ENCODE data around the gene PTPRO. TPM values are rescaled to one million over a fixed set of nuclear protein-coding genes. Genes with fewer than 3 reads are reported as not detected.

PTPRO gene
- polyA plus RNA-seq, 2 donors: 0.13 to 0.14 TPM

- 59 to 60% methylated on average over 2 of the region's 2 CpGs for WGBS, 2 donors
- no peak overlapping the region for H3K4me3 ChIP-seq (ENCODE audit: low read depth in 1 of 2, low read length in 2 of 2)
- no peaks in the 10 kb centered on the region for H3K36me3 ChIP-seq (ENCODE audit: control insufficient read depth in 2 of 2, insufficient read depth in 2 of 2, low read length in 1 of 2)
- peaks cover 0 to 3% of the 10 kb centered on the region in 2 donors for H3K27me3 ChIP-seq (ENCODE audit: control insufficient read depth in 1 of 2, insufficient read depth in 2 of 2, low read length in 2 of 2)
- no peaks in the 10 kb centered on the region for H3K9me3 ChIP-seq (ENCODE audit: control insufficient read depth in 2 of 2, insufficient read depth in 1 of 2, low read depth in 1 of 2, low read length in 1 of 2)
- no peaks in the 10 kb centered on the region for H3K4me1 ChIP-seq (ENCODE audit: control insufficient read depth in 2 of 2, insufficient read depth in 2 of 2, low read length in 1 of 2)
- no peak overlapping the region for H3K27ac ChIP-seq (ENCODE audit: low read depth in 2 of 2, low read length in 1 of 2)
These were observed 106.3 kb downstream of the PTPRO start for GRCh38 chr12:15428632-15429031.

- Histone ChIP-seq H3K27me3 (ENCODE audit: control insufficient read depth in 1 of 2, insufficient read depth in 2 of 2, low read length in 2 of 2) (peaks cover 0 to 3% of the 10 kb centered on the region in 2 donors), H3K9me3 (ENCODE audit: control insufficient read depth in 2 of 2, insufficient read depth in 1 of 2, low read depth in 1 of 2, low read length in 1 of 2) (no peaks in the 10 kb centered on the region), H3K36me3 (ENCODE audit: control insufficient read depth in 2 of 2, insufficient read depth in 2 of 2, low read length in 1 of 2) (no peaks in the 10 kb centered on the region), H3K4me3 (ENCODE audit: low read depth in 1 of 2, low read length in 2 of 2) (no peak overlapping the region), H3K4me1 (ENCODE audit: control insufficient read depth in 2 of 2, insufficient read depth in 2 of 2, low read length in 1 of 2) (no peaks in the 10 kb centered on the region), H3K27ac (ENCODE audit: low read depth in 2 of 2, low read length in 1 of 2) (no peak overlapping the region)
- 85 to 88% methylated on average over 1 of the region's 1 CpG for WGBS, 2 donors
These were observed 107.0 kb downstream of the PTPRO start for GRCh38 chr12:15429262-15429661.

GRCh38 chr12:15435597-15435996 is 113.3 kb downstream of the PTPRO start:
- Histone ChIP-seq H3K36me3 (ENCODE audit: control insufficient read depth in 2 of 2, insufficient read depth in 2 of 2, low read length in 1 of 2) (no peaks in the 10 kb centered on the region), H3K4me3 (ENCODE audit: low read depth in 1 of 2, low read length in 2 of 2) (no peak overlapping the region), H3K27me3 (ENCODE audit: control insufficient read depth in 1 of 2, insufficient read depth in 2 of 2, low read length in 2 of 2) (no peaks in the 10 kb centered on the region), H3K4me1 (ENCODE audit: control insufficient read depth in 2 of 2, insufficient read depth in 2 of 2, low read length in 1 of 2) (no peaks in the 10 kb centered on the region), H3K27ac (ENCODE audit: low read depth in 2 of 2, low read length in 1 of 2) (no peak overlapping the region), H3K9me3 (ENCODE audit: control insufficient read depth in 2 of 2, insufficient read depth in 1 of 2, low read depth in 1 of 2, low read length in 1 of 2) (peaks cover 15 to 16% of the 10 kb centered on the region in 2 donors)
- 95 to 96% methylated on average over 2 of the region's 2 CpGs for WGBS, 2 donors

GRCh38 chr12:15439459-15439858 is 117.2 kb downstream of the PTPRO start:
- H3K27me3 ChIP-seq (ENCODE audit: control insufficient read depth in 1 of 2, insufficient read depth in 2 of 2, low read length in 2 of 2): no peaks in the 10 kb centered on the region
- H3K27ac ChIP-seq (ENCODE audit: low read depth in 2 of 2, low read length in 1 of 2): no peak overlapping the region
- 93 to 94% methylated on average over 9 of the region's 9 CpGs for WGBS, 2 donors
- no peaks in the 10 kb centered on the region for H3K36me3 ChIP-seq (ENCODE audit: control insufficient read depth in 2 of 2, insufficient read depth in 2 of 2, low read length in 1 of 2)
- no peak overlapping the region for H3K4me3 ChIP-seq (ENCODE audit: low read depth in 1 of 2, low read length in 2 of 2)
- peaks cover 15 to 16% of the 10 kb centered on the region in 2 donors for H3K9me3 ChIP-seq (ENCODE audit: control insufficient read depth in 2 of 2, insufficient read depth in 1 of 2, low read depth in 1 of 2, low read length in 1 of 2)
- H3K4me1 ChIP-seq (ENCODE audit: control insufficient read depth in 2 of 2, insufficient read depth in 2 of 2, low read length in 1 of 2): no peaks in the 10 kb centered on the region

GRCh38 chr12:15443050-15443449 is 120.7 kb downstream of the PTPRO start:
- H3K4me3 ChIP-seq (ENCODE audit: low read depth in 1 of 2, low read length in 2 of 2): no peak overlapping the region
- H3K27ac ChIP-seq (ENCODE audit: low read depth in 2 of 2, low read length in 1 of 2): no peak overlapping the region
- H3K9me3 ChIP-seq (ENCODE audit: control insufficient read depth in 2 of 2, insufficient read depth in 1 of 2, low read depth in 1 of 2, low read length in 1 of 2): peaks cover 4 to 7% of the 10 kb centered on the region in 2 donors
- no peaks in the 10 kb centered on the region for H3K4me1 ChIP-seq (ENCODE audit: control insufficient read depth in 2 of 2, insufficient read depth in 2 of 2, low read length in 1 of 2)
- WGBS, 2 donors: 89 to 97% methylated on average over 3 of the region's 3 CpGs
- no peaks in the 10 kb centered on the region for H3K36me3 ChIP-seq (ENCODE audit: control insufficient read depth in 2 of 2, insufficient read depth in 2 of 2, low read length in 1 of 2)
- H3K27me3 ChIP-seq (ENCODE audit: control insufficient read depth in 1 of 2, insufficient read depth in 2 of 2, low read length in 2 of 2): no peaks in the 10 kb centered on the region

- no peak overlapping the region for H3K4me3 ChIP-seq (ENCODE audit: low read depth in 1 of 2, low read length in 2 of 2)
- H3K36me3 ChIP-seq (ENCODE audit: control insufficient read depth in 2 of 2, insufficient read depth in 2 of 2, low read length in 1 of 2): no peaks in the 10 kb centered on the region
- WGBS, 2 donors: 60 to 61% methylated on average over 4 of the region's 4 CpGs
- no peaks in the 10 kb centered on the region for H3K4me1 ChIP-seq (ENCODE audit: control insufficient read depth in 2 of 2, insufficient read depth in 2 of 2, low read length in 1 of 2)
- peaks cover 4 to 7% of the 10 kb centered on the region in 2 donors for H3K9me3 ChIP-seq (ENCODE audit: control insufficient read depth in 2 of 2, insufficient read depth in 1 of 2, low read depth in 1 of 2, low read length in 1 of 2)
- H3K27ac ChIP-seq (ENCODE audit: low read depth in 2 of 2, low read length in 1 of 2): no peak overlapping the region
- H3K27me3 ChIP-seq (ENCODE audit: control insufficient read depth in 1 of 2, insufficient read depth in 2 of 2, low read length in 2 of 2): no peaks in the 10 kb centered on the region
These were observed 121.3 kb downstream of the PTPRO start for GRCh38 chr12:15443611-15444010.

- 91 to 94% methylated on average over 4 of the region's 4 CpGs for WGBS, 2 donors
- Histone ChIP-seq H3K4me3 (ENCODE audit: low read depth in 1 of 2, low read length in 2 of 2) (no peak overlapping the region), H3K27ac (ENCODE audit: low read depth in 2 of 2, low read length in 1 of 2) (no peak overlapping the region), H3K36me3 (ENCODE audit: control insufficient read depth in 2 of 2, insufficient read depth in 2 of 2, low read length in 1 of 2) (no peaks in the 10 kb centered on the region), H3K4me1 (ENCODE audit: control insufficient read depth in 2 of 2, insufficient read depth in 2 of 2, low read length in 1 of 2) (no peaks in the 10 kb centered on the region), H3K27me3 (ENCODE audit: control insufficient read depth in 1 of 2, insufficient read depth in 2 of 2, low read length in 2 of 2) (no peaks in the 10 kb centered on the region), H3K9me3 (ENCODE audit: control insufficient read depth in 2 of 2, insufficient read depth in 1 of 2, low read depth in 1 of 2, low read length in 1 of 2) (peaks cover 4 to 5% of the 10 kb centered on the region in 2 donors)
These were observed 122.2 kb downstream of the PTPRO start for GRCh38 chr12:15444523-15444922.

- no peaks in the 10 kb centered on the region for H3K4me1 ChIP-seq (ENCODE audit: control insufficient read depth in 2 of 2, insufficient read depth in 2 of 2, low read length in 1 of 2)
- H3K27ac ChIP-seq (ENCODE audit: low read depth in 2 of 2, low read length in 1 of 2): no peak overlapping the region
- no peaks in the 10 kb centered on the region for H3K9me3 ChIP-seq (ENCODE audit: control insufficient read depth in 2 of 2, insufficient read depth in 1 of 2, low read depth in 1 of 2, low read length in 1 of 2)
- WGBS, 2 donors: 51 to 63% methylated on average over 4 of the region's 4 CpGs
- no peaks in the 10 kb centered on the region for H3K36me3 ChIP-seq (ENCODE audit: control insufficient read depth in 2 of 2, insufficient read depth in 2 of 2, low read length in 1 of 2)
- H3K4me3 ChIP-seq (ENCODE audit: low read depth in 1 of 2, low read length in 2 of 2): no peak overlapping the region
- H3K27me3 ChIP-seq (ENCODE audit: control insufficient read depth in 1 of 2, insufficient read depth in 2 of 2, low read length in 2 of 2): no peaks in the 10 kb centered on the region
These were observed 124.5 kb downstream of the PTPRO start for GRCh38 chr12:15446807-15447206.

GRCh38 chr12:15453613-15454012 is 131.3 kb downstream of the PTPRO start:
- H3K36me3 ChIP-seq (ENCODE audit: control insufficient read depth in 2 of 2, insufficient read depth in 2 of 2, low read length in 1 of 2): no peaks in the 10 kb centered on the region
- no peaks in the 10 kb centered on the region for H3K9me3 ChIP-seq (ENCODE audit: control insufficient read depth in 2 of 2, insufficient read depth in 1 of 2, low read depth in 1 of 2, low read length in 1 of 2)
- no peak overlapping the region for H3K4me3 ChIP-seq (ENCODE audit: low read depth in 1 of 2, low read length in 2 of 2)
- H3K27me3 ChIP-seq (ENCODE audit: control insufficient read depth in 1 of 2, insufficient read depth in 2 of 2, low read length in 2 of 2): no peaks in the 10 kb centered on the region
- H3K4me1 ChIP-seq (ENCODE audit: control insufficient read depth in 2 of 2, insufficient read depth in 2 of 2, low read length in 1 of 2): no peaks in the 10 kb centered on the region
- 51 to 63% methylated on average over 1 of the region's 1 CpG for WGBS, 2 donors
- no peak overlapping the region for H3K27ac ChIP-seq (ENCODE audit: low read depth in 2 of 2, low read length in 1 of 2)

- H3K9me3 ChIP-seq (ENCODE audit: control insufficient read depth in 2 of 2, insufficient read depth in 1 of 2, low read depth in 1 of 2, low read length in 1 of 2): no peaks in the 10 kb centered on the region
- H3K36me3 ChIP-seq (ENCODE audit: control insufficient read depth in 2 of 2, insufficient read depth in 2 of 2, low read length in 1 of 2): no peaks in the 10 kb centered on the region
- WGBS, 2 donors: 95 to 97% methylated on average over 1 of the region's 1 CpG
- H3K27me3 ChIP-seq (ENCODE audit: control insufficient read depth in 1 of 2, insufficient read depth in 2 of 2, low read length in 2 of 2): no peaks in the 10 kb centered on the region
- H3K4me3 ChIP-seq (ENCODE audit: low read depth in 1 of 2, low read length in 2 of 2): no peak overlapping the region
- H3K4me1 ChIP-seq (ENCODE audit: control insufficient read depth in 2 of 2, insufficient read depth in 2 of 2, low read length in 1 of 2): no peaks in the 10 kb centered on the region
- no peak overlapping the region for H3K27ac ChIP-seq (ENCODE audit: low read depth in 2 of 2, low read length in 1 of 2)
These were observed 135.7 kb downstream of the PTPRO start for GRCh38 chr12:15458008-15458407.
